GM18505 (cell line): ENCODE data around the gene SCARB1.

Experiments
- ATAC-seq: cut with Tn5 transposase; IDR thresholded peaks from one replicate; pipeline ENCODE4 v1.9.1; 2021; ENCODE audit not compliant: unreplicated experiment
- POLR2A ChIP-seq: IDR thresholded peaks from 4 replicates; pipeline ENCODE4 v1.6.1; 2011; ENCODE audit warnings: borderline replicate concordance; ENCODE audit not compliant: insufficient read depth, insufficient read length; ENCODE audit errors: extremely low read depth

The SCARB1 gene

DNA sequence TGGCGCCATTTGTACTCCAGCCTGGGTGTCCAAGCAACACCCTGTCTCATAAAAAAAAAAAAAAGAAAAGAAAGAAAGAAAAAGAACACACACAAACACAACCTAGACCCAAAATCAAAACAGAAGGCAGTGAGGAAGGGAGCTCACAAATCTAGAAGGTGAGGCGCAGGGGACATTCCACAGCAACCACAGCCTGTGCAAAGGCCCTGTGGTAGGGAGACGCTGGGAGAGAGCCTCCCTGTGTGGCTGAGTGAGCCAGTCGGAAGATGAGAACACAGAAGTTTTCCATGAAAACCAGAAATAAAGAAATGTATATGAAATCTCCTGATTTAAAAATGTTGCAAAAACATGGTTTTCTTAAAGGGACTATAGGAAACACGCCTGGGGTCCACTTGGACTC, 44.6 kb downstream of the SCARB1 start:
- ATAC-seq, result no peak
- no peak for TF ChIP-seq POLR2A

DNA sequence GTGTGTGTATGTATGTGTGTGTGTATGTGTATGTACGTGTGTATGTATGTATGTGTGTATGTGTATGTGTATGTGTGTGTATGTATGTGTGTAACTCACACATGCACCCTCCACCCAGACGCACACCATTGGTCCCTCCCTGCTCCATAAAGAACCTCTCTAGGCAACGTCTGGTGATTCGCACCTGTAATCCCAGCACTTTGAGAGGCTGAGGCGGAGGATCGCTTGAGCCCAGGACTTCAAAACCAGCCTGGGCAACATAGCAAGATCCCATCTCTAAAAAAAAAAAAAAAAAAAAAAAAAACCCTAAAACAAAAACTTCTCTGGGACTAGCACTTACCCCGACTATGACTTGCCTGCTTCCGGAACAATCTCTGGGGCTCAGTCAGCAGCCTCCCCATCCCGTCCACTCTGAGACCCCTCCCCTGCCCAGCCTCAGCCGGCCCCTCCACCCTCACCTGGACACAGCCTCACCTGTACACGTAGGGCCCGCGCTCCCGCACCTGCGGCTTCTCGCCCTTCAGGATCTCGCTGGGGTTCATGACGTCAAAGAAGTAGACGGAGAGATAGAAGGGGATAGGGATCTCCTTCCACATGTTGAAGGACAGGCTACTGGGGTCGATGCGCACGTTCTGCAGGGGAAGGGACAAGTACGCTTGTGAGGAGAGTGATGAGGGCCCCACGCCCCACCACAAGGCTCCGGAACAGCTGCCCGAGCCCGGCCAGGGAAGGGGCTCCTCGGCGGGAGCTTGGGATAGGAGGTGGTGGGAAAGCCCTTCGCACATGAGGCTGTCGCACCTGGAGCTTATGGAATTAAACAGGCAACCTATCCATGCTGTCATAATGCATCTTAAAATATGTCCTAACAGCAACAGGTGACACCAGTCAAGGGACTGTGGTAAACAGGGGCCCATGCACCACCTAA, 46.3 kb downstream of the SCARB1 start:
- no peak for ATAC-seq

DNA sequence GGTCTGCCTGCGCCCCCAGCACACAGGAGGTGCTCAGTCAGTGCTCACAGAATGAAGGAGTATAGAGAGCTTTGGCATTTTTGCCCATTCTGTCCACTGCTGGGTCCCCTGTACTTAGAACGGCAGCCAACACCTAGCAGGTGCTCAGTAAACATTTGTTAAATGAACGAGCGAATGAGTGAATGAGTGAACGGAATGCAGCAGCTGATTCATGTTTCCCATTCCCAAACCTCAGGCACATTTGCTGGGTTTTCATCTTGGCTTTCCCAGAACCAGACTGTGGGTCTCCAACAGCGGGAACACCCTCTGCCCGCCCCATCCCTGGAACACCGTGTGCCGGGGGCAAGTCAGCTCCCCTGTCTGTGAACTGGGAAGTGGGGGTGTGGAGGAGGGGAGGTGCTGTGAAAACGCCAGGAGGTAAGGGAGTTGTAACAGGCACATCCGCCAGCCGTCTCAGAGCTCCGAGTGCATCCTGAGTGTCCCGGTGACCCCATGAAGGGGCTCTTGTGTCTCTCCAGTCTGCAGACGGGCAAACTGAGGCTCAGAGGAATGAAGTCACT, 47.3 kb downstream of the SCARB1 start:
- TF ChIP-seq POLR2A, result no peak
- ATAC-seq, result no peak

More for the DNA sequence above, 46.3 kb downstream of the SCARB1 start:
- TF ChIP-seq POLR2A, result no peak

DNA sequence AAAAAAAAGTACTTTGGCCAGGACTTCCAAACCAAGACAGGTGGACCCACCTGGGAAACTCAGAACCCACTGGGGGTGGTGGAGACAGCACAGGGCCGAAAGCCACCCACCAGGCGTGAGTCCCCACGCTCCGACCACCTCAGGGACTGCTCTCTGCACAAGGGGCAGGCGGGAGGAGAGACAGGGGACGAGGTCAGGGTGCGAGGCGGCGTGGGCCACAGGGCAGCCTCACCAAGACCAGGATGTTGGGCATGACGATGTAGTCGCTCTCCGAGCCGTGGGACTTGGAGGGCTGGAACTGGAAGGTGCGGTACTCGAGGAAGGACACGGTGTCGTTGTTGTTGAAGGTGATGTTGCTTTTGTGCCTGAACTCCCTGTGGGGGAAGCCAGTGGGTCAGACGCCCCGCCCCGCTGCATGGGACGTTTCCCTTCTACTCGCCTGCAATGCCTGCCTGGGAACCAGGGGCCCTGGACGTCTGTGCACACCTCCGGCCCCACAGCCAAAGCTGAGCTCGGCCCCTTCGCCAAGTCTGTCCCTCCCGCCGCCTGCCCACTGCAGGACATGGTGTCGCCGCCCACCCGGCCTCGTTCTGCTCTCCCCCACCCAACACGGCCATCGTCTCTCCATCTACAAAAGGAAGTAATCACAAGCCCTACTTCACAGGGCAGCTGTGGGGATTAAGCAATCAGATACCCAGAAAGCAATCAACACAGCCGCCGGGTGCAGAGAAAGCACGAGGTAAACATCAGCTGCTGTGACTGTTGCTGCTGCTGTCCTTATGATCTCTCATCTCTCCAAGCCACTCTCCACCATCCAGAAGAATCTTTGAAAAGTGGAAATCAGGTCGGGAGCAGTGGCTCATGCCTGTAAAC, 48.7 kb downstream of the SCARB1 start:
- no peak for TF ChIP-seq POLR2A
- ATAC-seq, result no peak

DNA sequence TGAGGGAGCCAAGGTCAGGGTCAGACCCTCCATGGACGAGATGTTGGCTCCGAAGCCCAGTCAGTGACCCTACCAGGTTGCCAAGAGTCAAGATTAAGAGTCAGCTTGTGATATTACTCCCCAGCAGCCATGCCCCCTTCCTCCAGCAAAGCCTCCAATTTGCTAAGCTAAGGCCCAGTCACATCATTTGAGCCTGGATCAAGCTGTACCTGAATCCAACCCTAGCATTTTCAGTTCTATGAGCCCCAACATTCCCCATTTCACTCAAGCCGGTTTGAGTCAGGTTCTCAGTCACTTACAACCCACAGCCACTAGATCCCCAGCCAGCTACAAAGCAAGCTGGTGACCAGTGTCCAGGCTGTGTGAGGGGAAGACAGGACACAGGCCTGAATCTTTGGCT, 49.9 kb downstream of the SCARB1 start:
- no peak for ATAC-seq
- TF ChIP-seq POLR2A, result no peak

DNA sequence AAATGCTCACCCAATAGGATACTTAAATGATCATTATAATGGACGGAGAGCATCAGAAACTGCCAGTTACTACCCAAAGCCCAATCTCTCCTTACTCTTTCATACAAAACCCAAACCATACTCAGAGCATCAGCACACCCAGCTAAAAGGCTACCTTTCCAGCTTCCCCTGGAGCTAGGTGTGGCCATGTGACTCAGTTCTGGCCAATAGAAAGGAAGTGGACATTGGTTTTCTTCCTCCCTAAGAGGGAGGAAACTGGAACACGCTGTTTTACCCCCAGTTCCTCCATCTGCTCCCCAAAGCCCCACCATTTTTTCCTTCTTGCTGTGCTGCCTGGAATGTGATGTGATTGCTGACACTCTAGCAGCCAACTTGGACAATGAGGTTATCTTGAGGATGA, 50.7 kb downstream of the SCARB1 start:
- ATAC-seq, result no peak
- no peak for TF ChIP-seq POLR2A

DNA sequence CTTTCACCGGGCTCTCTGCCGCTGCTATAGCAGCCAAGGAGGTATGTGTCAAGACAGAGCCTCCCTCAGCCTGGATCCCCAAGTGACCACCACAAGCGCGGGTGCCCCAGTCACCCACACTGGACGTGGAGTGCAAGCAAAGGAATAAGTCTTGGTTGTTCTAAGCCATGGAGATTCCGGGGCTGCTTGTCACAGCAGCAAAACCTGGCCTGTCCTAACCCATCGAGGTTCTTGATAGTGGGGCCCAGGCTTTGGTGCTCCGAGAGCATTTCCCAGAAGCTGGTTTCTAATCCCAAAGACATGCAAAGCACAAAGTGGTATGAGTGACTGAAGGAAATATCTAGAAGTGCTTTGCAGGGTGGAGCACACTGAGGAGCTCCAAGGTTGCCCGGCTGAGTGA, 51.3 kb downstream of the SCARB1 start:
- no peak for ATAC-seq
- TF ChIP-seq POLR2A, result no peak

DNA sequence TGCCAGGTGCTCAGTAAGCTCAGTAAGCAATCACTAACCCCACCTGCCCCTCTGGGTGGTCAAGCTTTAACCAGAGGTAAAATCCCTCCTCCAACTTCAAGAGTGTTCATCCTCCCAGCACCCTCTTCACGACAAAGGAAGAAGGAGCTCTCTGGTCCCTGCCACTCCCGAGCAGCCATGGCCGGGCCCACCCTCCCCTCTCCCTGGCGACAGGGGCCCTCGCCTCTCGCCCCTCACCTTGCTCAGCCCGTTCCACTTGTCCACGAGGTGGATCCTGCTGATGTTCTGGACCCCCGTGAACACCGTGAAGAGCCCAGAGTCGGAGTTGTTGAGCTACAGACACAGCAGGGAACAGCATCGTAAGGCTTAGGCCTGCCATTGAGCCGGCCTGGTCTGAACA, 52.0 kb downstream of the SCARB1 start:
- no peak for ATAC-seq
- no peak for TF ChIP-seq POLR2A

DNA sequence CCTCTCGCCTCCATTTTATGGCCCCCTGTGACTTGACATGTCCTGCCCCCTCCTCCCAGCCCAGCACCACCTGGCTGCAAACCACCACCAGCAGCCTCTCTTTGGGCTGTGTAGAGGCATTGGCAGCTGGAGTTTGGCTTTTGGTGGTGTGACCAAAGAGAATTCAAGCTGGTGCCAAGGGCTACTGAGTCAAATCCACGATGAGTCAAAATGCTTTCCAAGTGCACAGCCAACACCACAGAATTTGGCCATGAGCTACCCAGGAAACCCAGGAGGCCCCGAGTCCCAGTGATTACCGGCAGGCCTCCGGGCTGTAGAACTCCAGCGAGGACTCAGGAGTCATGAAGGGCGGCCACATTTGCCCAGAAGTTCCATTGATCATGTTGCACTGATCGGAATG, 53.8 kb downstream of the SCARB1 start:
- no peak for TF ChIP-seq POLR2A

DNA sequence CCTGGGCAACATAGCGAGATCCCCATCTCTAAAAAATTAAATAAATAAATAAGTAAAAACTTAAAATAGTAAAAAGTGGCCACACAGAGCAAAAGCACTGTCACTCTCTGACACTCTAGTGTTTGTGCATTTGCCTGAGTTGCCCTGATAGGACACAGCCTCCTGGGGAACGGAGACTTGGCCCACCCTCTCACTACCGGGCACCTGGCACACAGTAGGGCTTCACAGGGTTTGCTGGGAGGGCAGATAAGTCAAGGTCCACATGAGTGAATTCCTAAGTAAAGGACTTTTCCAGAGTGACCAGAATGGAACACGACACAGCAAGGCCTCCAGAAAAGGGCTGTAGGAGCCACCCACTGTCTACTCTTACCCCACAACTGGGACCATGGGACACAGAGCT, 54.3 kb downstream of the SCARB1 start:
- TF ChIP-seq POLR2A, result no peak
- ATAC-seq, result no peak

More for the DNA sequence above, 53.8 kb downstream of the SCARB1 start:
- no peak for ATAC-seq

DNA sequence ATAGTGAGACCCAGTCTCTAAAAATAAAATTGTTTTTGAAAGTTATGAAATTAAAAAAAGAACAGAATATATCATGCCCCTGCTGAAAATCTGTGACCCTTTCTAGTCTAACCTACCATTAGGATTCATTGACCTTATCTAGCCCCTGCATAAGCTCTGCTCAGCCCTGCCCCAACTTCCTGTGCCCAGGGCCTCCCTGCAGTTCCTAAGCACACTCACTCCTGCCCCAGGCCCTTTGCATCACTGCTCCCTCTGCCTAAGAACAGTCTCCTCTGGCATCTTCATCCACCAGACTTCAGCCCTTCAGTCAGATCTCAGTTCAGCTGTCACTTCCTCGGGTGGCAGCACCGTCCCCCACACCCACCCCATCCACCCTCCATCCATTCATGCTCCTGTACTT, 55.4 kb downstream of the SCARB1 start:
- ATAC-seq, result no peak
- no peak for TF ChIP-seq POLR2A

DNA sequence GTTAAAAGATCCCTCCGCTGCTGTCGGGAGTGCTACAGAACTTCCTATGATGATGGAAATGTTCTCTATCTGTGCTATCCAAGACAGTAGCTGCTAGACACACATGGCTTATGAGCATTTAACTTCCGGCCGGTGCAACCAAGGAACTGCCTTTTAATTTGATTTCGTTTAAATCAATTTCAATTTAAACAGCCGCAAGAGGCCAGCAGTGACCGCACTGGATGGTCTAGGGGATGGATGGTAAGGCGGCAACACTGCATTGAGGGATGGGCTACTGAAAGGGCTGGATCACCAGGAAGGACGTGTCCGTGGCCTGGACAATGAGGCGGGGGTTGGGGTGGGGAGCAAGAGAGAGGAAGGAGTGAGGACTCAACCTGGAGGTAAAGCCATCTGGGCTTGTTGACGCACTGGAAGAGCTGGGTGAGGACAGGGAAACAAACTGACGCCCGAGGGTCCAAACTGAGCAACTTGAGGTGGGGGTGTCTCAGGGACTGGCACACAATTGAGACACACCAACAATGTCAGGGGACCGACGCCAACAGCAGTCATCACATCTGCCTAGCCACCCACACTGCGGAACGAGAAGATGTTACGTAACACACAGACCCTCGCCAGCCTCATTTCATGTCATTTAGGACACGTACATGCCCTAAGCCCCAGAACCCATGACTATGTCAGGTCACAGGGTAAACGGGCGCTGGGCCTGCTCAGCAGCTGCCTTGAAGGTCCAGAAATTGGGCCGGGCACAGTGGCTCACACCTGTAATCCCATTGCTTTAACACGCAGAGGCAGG, 57.6 kb downstream of the SCARB1 start:
- TF ChIP-seq POLR2A, result no peak
- ATAC-seq, result no peak

DNA sequence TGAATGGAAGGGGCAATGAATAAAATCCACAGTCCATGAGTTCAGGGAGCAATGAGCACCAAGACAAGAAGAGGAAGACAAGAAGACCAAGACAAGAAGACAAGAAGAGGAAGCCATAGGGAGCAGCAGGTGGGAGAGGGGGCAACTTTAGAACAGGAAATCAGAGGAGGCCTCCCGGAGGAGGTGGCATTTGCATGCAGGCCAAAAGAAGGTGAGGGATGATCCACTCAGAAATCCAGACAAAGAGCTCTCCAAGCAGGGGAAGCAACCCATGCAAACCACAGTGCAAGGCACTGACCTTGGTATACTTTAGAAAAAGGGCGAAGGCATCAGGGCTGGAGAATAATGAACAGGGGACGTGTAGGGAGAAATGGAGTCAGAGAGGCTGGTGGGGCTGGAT, 58.6 kb downstream of the SCARB1 start:
- no peak for ATAC-seq
- TF ChIP-seq POLR2A, result no peak
